ENCODE measurements around the gene F7.

DNA sequence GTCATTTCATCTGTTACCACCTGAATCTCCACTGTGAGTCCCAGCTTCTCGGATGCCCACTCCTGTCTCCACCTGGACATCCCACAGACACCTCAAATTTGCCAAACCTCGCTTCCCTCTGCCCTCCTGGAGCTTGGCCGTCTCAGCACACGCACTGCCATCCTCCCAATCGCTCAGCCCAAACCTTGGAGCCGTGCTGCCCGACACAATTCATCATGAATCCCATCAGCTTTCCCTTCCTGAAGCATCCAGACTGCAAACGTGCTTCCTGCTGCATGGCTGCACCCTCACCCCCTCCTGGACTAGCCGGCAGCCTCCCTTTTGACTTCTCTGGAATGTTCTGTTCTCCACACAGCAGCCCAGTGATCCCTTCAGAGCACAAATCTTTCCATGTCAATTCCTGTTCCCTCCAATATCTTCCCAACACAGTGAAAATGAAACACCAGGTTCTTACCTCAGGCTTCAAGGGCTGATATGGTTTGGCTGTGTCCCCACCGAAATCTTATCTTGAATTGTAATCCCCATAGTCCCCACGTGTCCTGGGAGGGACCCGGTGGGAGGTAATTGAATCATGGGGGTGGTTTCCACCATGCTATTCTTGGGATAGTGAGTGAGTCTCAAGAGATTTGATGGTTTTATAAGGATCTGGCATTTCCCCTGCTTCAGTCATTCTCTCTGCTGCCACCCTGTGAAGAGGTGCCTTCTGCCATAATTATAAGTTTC lies 51.8 kb downstream of the F7 start:
- TF ChIP-seq, protein P1, sequence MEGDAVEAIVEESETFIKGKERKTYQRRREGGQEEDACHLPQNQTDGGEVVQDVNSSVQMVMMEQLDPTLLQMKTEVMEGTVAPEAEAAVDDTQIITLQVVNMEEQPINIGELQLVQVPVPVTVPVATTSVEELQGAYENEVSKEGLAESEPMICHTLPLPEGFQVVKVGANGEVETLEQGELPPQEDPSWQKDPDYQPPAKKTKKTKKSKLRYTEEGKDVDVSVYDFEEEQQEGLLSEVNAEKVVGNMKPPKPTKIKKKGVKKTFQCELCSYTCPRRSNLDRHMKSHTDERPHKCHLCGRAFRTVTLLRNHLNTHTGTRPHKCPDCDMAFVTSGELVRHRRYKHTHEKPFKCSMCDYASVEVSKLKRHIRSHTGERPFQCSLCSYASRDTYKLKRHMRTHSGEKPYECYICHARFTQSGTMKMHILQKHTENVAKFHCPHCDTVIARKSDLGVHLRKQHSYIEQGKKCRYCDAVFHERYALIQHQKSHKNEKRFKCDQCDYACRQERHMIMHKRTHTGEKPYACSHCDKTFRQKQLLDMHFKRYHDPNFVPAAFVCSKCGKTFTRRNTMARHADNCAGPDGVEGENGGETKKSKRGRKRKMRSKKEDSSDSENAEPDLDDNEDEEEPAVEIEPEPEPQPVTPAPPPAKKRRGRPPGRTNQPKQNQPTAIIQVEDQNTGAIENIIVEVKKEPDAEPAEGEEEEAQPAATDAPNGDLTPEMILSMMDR (IDR thresholded peaks at IDR 0.05) = no peak
- no peak for TF ChIP-seq POLR2A (IDR thresholded peaks at IDR 0.05)
